GM04503 (cell line): ENCODE results near the gene TULP4.

Source experiments
- DNase-seq: peaks from one replicate; pipeline ENCODE4 v3.0.0-alpha.2; 2012; ENCODE audit warnings: low read depth

The TULP4 gene

GRCh38 chr6:158418501-158418900 lies 106.2 kb downstream of the TULP4 start:
- DNase-seq, result no peak

DNA sequence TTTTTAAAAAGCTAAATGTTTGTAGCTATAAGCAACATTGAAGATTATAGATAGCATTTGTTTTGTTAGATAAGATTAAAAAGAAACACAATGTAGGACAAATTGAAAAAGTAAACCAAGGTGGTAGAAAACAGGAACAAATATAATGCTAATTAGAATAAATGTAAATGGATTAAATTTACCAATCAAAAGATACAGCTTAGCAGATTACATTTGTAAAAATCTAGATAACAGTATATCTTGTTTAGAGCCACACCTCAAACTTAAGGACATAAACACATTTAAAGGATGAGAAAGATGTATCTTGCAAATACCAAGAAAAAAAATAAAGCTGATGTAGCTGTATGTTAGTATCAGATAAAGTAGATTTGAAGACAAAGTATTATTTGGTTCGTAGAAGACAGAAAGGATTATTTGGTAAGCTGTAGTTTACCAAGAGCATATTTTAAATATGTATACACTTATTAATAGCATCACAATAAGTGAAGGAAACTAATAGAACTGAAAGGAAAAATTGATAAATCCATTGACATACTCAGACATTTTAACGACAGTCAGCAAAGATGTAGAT lies 107.2 kb downstream of the TULP4 start:
- DNase-seq, result no peak

DNA sequence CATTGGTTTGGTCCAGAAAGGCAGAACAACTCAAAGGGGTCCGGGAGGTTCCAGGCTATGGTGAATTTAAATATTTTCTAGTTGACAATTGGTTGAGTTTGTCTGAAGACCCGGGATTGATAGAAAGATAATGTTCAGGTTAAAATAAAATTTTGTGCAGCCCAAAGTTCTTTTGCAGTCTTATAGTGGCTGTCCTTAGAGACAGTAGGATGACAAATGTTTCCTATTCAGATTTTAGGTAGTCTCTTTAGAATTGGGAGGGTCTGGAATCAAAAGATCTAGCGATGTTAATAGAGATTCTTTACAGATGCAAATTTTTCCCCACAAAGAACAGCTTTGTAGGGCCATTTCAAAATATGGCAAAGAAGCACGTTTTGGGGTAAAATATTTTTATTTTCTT lies 109.1 kb downstream of the TULP4 start:
- no peak for DNase-seq

GRCh38 chr6:158422629-158423238 lies 110.5 kb downstream of the TULP4 start:
- no peak for DNase-seq

- no peak for DNase-seq
These were observed 118.8 kb downstream of the TULP4 start for GRCh38 chr6:158431036-158431435.

GRCh38 chr6:158431560-158431959 lies 119.3 kb downstream of the TULP4 start:
- no peak for DNase-seq

GRCh38 chr6:158437571-158437970 lies 125.3 kb downstream of the TULP4 start:
- DNase-seq, result no peak

GRCh38 chr6:158438226-158438625 lies 126.0 kb downstream of the TULP4 start:
- DNase-seq, result no peak

GRCh38 chr6:158439255-158439654 lies 127.0 kb downstream of the TULP4 start:
- DNase-seq, result no peak

GRCh38 chr6:158441716-158442215 lies 129.5 kb downstream of the TULP4 start:
- DNase-seq, result no peak

- no peak for DNase-seq
These were observed 130.0 kb downstream of the TULP4 start for GRCh38 chr6:158442306-158442705.

GRCh38 chr6:158445426-158446085 lies 133.3 kb downstream of the TULP4 start:
- no peak for DNase-seq

GRCh38 chr6:158448856-158449255 lies 136.6 kb downstream of the TULP4 start:
- DNase-seq, result no peak

- no peak for DNase-seq
These were observed 139.9 kb downstream of the TULP4 start for GRCh38 chr6:158452191-158452590.

DNA sequence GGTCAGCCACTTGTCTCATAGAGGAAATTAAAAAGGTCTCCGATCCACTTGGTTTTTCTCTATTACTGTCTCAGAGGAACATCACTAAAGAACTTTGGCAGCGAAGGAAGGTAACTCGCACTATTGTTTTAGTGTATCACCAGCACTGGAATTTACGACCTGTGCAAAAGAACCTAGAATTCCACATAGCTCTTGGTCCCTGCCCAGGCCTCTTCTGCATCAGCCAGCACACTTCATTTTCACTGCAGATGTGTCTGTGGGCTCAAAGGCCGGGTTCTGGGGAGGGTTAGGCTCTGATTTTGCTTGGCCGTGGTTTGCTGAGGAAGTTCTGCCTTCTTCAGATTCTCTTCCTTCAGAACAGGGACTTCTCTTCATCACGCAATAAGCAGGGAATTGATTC lies 144.9 kb downstream of the TULP4 start:
- no peak for DNase-seq

- no peak for DNase-seq
These were observed 145.5 kb downstream of the TULP4 start for GRCh38 chr6:158457616-158458278.

- no peak for DNase-seq
These were observed 147.5 kb downstream of the TULP4 start for GRCh38 chr6:158459726-158460125.

DNA sequence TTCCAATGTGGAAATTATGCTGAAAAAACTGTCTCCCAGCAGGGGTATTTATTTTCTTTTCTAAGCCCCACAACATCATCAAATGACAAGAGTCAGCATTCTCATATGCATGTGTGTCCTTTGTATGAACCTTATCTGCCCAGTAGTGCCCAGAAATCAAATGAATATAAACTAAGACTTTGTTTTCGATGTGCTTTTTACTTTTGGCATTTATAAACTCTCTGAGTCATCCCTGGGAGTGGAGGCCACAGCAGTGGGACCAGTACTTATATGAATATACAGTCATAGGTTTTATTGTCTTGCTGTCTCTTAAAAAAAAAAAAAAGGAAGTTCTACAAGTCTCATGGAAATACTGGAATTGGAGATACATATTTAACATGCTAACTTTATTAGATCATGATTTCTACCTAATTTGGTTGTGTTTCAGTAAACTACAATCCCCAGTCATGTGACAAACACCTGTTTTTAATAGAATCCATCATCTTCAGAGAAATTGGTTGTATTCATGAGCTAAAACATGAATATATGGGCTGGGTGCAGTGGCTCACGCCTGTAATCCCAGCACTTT lies 148.4 kb downstream of the TULP4 start:
- peak; percentile 40 for DNase-seq

DNA sequence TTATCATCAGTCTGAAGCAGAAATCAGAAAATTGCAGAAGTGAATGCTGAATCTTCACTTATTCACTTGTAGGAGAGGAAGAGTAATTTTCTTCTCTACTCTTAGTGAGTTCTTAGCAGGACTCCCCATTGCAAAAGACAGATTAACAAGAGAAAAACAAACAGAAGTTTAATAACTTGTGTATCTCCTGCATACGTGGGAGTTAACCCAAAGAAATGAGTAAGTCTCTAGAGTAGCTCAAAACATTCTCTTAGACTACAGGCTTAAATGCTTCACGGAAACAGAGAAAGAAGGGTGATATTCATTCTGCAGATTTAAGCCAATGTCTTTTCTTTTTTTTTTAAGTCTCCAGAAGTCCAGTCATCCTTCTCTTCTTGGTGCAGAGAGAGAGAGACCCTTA lies 149.7 kb downstream of the TULP4 start:
- DNase-seq, result no peak

DNA sequence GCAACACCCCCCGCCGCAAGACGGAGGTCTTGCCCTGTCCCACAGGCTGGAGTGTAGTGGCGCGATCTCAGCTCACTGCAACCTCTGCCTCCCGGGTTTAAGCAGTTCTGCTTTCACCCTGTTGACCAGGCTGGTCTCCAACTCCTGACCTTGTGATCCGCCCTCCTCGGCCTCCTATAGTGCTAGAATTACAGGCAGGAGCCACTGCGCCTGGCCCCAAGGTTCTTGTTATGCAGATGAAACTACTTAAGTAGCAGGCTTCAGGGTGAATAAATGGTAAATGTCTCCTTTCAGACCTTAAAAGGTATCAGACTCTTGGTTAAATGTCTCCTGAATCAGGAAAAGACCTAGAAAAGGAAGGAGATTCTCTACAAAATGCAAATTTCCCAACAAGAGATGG lies 152.2 kb downstream of the TULP4 start:
- no peak for DNase-seq

- no peak for DNase-seq
These were observed 153.0 kb downstream of the TULP4 start for GRCh38 chr6:158465257-158465656.

GRCh38 chr6:158465747-158466146 lies 153.5 kb downstream of the TULP4 start:
- DNase-seq, result no peak

DNA sequence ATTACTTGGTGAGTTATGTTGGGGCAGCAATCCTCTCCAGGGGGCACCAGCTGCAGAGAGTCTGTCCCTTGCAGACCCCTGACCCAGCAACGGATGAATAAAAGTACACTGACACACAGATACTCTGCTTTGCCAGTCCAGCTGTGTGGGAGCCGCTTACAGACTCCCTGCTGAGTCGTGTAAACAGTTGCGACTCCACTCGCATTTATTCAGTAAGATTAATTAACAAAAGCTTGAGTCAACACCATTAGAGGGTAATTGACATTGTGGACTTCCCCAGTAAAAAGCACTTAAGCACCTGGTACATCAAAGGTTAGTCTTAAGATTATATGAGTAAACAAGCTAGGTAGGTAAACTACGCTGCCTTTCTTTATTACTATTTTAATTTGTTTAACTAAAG lies 155.7 kb downstream of the TULP4 start:
- DNase-seq, result no peak
